ENCODE results near the gene PRAME. TPM values are rescaled to one million over a fixed set of nuclear protein-coding genes. Genes with fewer than 3 reads are reported as not detected.
"Not testable (repeated sequence)": the region's sequence is repeated elsewhere in the genome, so short reads cannot be mapped to it uniquely, and the experiment has no call there.

The PRAME gene
- total RNA-seq, 5 donors from 2014 or later (not counting 1 experiment from before 2014, with no cell fraction given): 1.7 to 2.7 (median 2.0) TPM; not detected in 2

GRCh38 chr22:22513619-22514018 is 45.4 kb downstream of the PRAME start:
- H3K27ac Mint-ChIP-seq: no peak overlapping the region
- H3K36me3 Mint-ChIP-seq: no peaks in the 10 kb centered on the region
- peaks cover 0 to 5% of the 10 kb centered on the region in 2 experiments for H3K4me1 ChIP-seq (ENCODE audit: control insufficient read depth in 1 of 2, extremely low read depth in 1 of 2, insufficient read depth in 2 of 2, low read length in 2 of 2)
- ATAC-seq (replicated peaks in 1 of 4): no peak
- no peaks in the 10 kb centered on the region for H3K9me3 ChIP-seq
- no peaks in the 10 kb centered on the region for H3K36me3 ChIP-seq (ENCODE audit: control insufficient read depth in 2 of 2, extremely low read depth in 1 of 2, insufficient read depth in 1 of 2, low read length in 1 of 2)
- H3K27me3 Mint-ChIP-seq: peaks cover 33 to 39% of the 10 kb centered on the region in 2 donors
- no peak overlapping the region for H3K27ac ChIP-seq (ENCODE audit: low read length)
- H3K4me3 ChIP-seq (ENCODE audit: control insufficient read depth in 1 of 2, extremely low read depth in 1 of 2, low read length in 1 of 2): no peak overlapping the region
- peaks cover 0 to 7% of the 10 kb centered on the region in 2 experiments for H3K27me3 ChIP-seq (replicated peaks in 1 of 2; ENCODE audit: control insufficient read depth in 2 of 2, extremely low read depth in 1 of 2, insufficient read depth in 2 of 2, low read length in 1 of 2)
- peaks cover 0 to 2% (median 2%) of the 10 kb centered on the region in 3 donors for H3K4me1 Mint-ChIP-seq
- WGBS (ENCODE audit: insufficient coverage): 85% methylated on average over 2 of the region's 2 CpGs
- ChIA-PET POLR2A (no interaction called here), CTCF (no interaction called here)
- H3K9me3 Mint-ChIP-seq: peaks cover 0 to 5% (median 0%) of the 10 kb centered on the region in 3 donors
- DNase-seq: no peak
- no peak overlapping the region for H3K4me3 Mint-ChIP-seq

- peaks cover 0 to 5% (median 0%) of the 10 kb centered on the region in 3 donors for H3K9me3 Mint-ChIP-seq
- WGBS (ENCODE audit: insufficient coverage): 73% methylated on average over 4 of the region's 5 CpGs
- Histone ChIP-seq H3K27ac (ENCODE audit: low read length) (no peak overlapping the region), H3K9me3 (no peaks in the 10 kb centered on the region), H3K4me3 (ENCODE audit: control insufficient read depth in 1 of 2, extremely low read depth in 1 of 2, low read length in 1 of 2) (no peak overlapping the region), H3K27me3 (replicated peaks in 1 of 2; ENCODE audit: control insufficient read depth in 2 of 2, extremely low read depth in 1 of 2, insufficient read depth in 2 of 2, low read length in 1 of 2) (peaks cover 0 to 7% of the 10 kb centered on the region in 2 experiments), H3K36me3 (ENCODE audit: control insufficient read depth in 2 of 2, extremely low read depth in 1 of 2, insufficient read depth in 1 of 2, low read length in 1 of 2) (no peaks in the 10 kb centered on the region), H3K4me1 (ENCODE audit: control insufficient read depth in 1 of 2, extremely low read depth in 1 of 2, insufficient read depth in 2 of 2, low read length in 2 of 2) (peaks cover 0 to 10% of the 10 kb centered on the region in 2 experiments)
- DNase-seq (no peak), ATAC-seq (replicated peaks in 1 of 4) (no peak)
- peaks cover 2 to 4% (median 3%) of the 10 kb centered on the region in 3 donors for H3K4me1 Mint-ChIP-seq
- peaks cover 33 to 39% of the 10 kb centered on the region in 2 donors for H3K27me3 Mint-ChIP-seq
- CTCF ChIA-PET: no interaction called here
- H3K4me3 Mint-ChIP-seq: no peak overlapping the region
- POLR2A ChIA-PET: no interaction called here
- no peak overlapping the region for H3K27ac Mint-ChIP-seq
- H3K36me3 Mint-ChIP-seq: no peaks in the 10 kb centered on the region
Measured at GRCh38 chr22:22512951-22513350, 46.1 kb downstream of the PRAME start.

GRCh38 chr22:22510833-22511232 is 48.2 kb downstream of the PRAME start:
- H3K4me3 ChIP-seq (ENCODE audit: control insufficient read depth in 1 of 2, extremely low read depth in 1 of 2, low read length in 1 of 2); H3K4me3 Mint-ChIP-seq; H3K27me3 ChIP-seq (replicated peaks in 1 of 2; ENCODE audit: control insufficient read depth in 2 of 2, extremely low read depth in 1 of 2, insufficient read depth in 2 of 2, low read length in 1 of 2); H3K36me3 ChIP-seq (ENCODE audit: control insufficient read depth in 2 of 2, extremely low read depth in 1 of 2, insufficient read depth in 1 of 2, low read length in 1 of 2); ATAC-seq (replicated peaks in 1 of 4); H3K27ac ChIP-seq (ENCODE audit: low read length); H3K9me3 ChIP-seq; POLR2A ChIA-PET; CTCF ChIA-PET; DNase-seq; H3K36me3 Mint-ChIP-seq; H3K27ac Mint-ChIP-seq; H3K9me3 Mint-ChIP-seq: not testable (repeated sequence)
- peaks cover 17 to 22% (median 18%) of the 10 kb centered on the region in 3 donors for H3K4me1 Mint-ChIP-seq
- peaks cover 24 to 25% of the 10 kb centered on the region in 2 donors for H3K27me3 Mint-ChIP-seq
- WGBS (ENCODE audit: insufficient coverage): 100% methylated on average over 4 of the region's 7 CpGs
- H3K4me1 ChIP-seq (ENCODE audit: control insufficient read depth in 1 of 2, extremely low read depth in 1 of 2, insufficient read depth in 2 of 2, low read length in 2 of 2): peaks cover 2 to 12% of the 10 kb centered on the region in 2 experiments

- H3K4me1 Mint-ChIP-seq: peaks cover 17 to 23% (median 18%) of the 10 kb centered on the region in 3 donors
- H3K27me3 ChIP-seq (replicated peaks in 1 of 2; ENCODE audit: control insufficient read depth in 2 of 2, extremely low read depth in 1 of 2, insufficient read depth in 2 of 2, low read length in 1 of 2); H3K36me3 ChIP-seq (ENCODE audit: control insufficient read depth in 2 of 2, extremely low read depth in 1 of 2, insufficient read depth in 1 of 2, low read length in 1 of 2); H3K9me3 Mint-ChIP-seq; H3K36me3 Mint-ChIP-seq; H3K27ac Mint-ChIP-seq; ATAC-seq (replicated peaks in 1 of 4); H3K4me3 ChIP-seq (ENCODE audit: control insufficient read depth in 1 of 2, extremely low read depth in 1 of 2, low read length in 1 of 2); DNase-seq; H3K27ac ChIP-seq (ENCODE audit: low read length); POLR2A ChIA-PET; H3K9me3 ChIP-seq: not testable (repeated sequence)
- peak overlapping the region; percentile 25 to 76 (median 48) for H3K4me3 Mint-ChIP-seq
- CTCF ChIA-PET: interaction anchor here in 1 of 2 donors (0.9 to 1.0 kb wide), 2 partner anchors 11 to 20 kb away, joined by 3 read pairs; no protein-coding TSS in a partner anchor
- H3K4me1 ChIP-seq (ENCODE audit: control insufficient read depth in 1 of 2, extremely low read depth in 1 of 2, insufficient read depth in 2 of 2, low read length in 2 of 2): peaks cover 2 to 12% of the 10 kb centered on the region in 2 experiments
- peaks cover 15 to 17% of the 10 kb centered on the region in 2 donors for H3K27me3 Mint-ChIP-seq
- WGBS (ENCODE audit: insufficient coverage): 100% methylated on average over 3 of the region's 6 CpGs
Measured at GRCh38 chr22:22509912-22510311, 49.2 kb downstream of the PRAME start.

GRCh38 chr22:22508274-22509176 is 50.5 kb downstream of the PRAME start, which contains the start of gene ZNF280B:
Gene ZNF280B, minus strand, starts transcription at chr22:22508742. Its CDS starts 19,344 bp downstream, at chr22:22489398.
- Mint-ChIP-seq H3K4me1 (peaks cover 17 to 23% (median 18%) of the 10 kb centered on the region in 3 donors), H3K4me3 (peak within 1 kb of the TSS; percentile 76 to 82 (median 81)), H3K36me3 (peaks cover 19% of the 10 kb centered on the region), H3K27ac (peak within 1 kb of the TSS in 1 of 2 donors; percentile 12), H3K27me3 (peaks cover 7 to 13% of the 10 kb centered on the region in 2 donors), H3K9me3 (peaks cover 0 to 5% (median 0%) of the 10 kb centered on the region in 3 donors)
- Histone ChIP-seq H3K4me1 (ENCODE audit: control insufficient read depth in 1 of 2, extremely low read depth in 1 of 2, insufficient read depth in 2 of 2, low read length in 2 of 2) (peaks cover 2 to 12% of the 10 kb centered on the region in 2 experiments), H3K27me3 (replicated peaks in 1 of 2; ENCODE audit: control insufficient read depth in 2 of 2, extremely low read depth in 1 of 2, insufficient read depth in 2 of 2, low read length in 1 of 2) (peaks cover 0 to 3% of the 10 kb centered on the region in 2 experiments), H3K4me3 (ENCODE audit: control insufficient read depth in 1 of 2, extremely low read depth in 1 of 2, low read length in 1 of 2) (peak within 1 kb of the TSS; percentile 79 to 83), H3K36me3 (ENCODE audit: control insufficient read depth in 2 of 2, extremely low read depth in 1 of 2, insufficient read depth in 1 of 2, low read length in 1 of 2) (no peaks in the 10 kb centered on the region), H3K9me3 (no peaks in the 10 kb centered on the region), H3K27ac (ENCODE audit: low read length) (no peak within 1 kb of the TSS)
- 3% methylated on average over 62 of the region's 72 CpGs for WGBS (ENCODE audit: insufficient coverage)
- CTCF ChIA-PET: interaction anchor here in 1 of 2 donors (0.5 to 1.0 kb wide), 4 partner anchors 12 to 311 kb away, joined by 3 read pairs; no protein-coding TSS in a partner anchor
- POLR2A ChIA-PET: no interaction called here
- peak; percentile 67 to 90 (median 77) for DNase-seq
- ATAC-seq (replicated peaks in 1 of 4): peak; percentile 98 to 99 (median 99)

- Mint-ChIP-seq H3K4me3 (peak overlapping the region; percentile 76 to 82 (median 81)), H3K9me3 (peaks cover 0 to 5% (median 0%) of the 10 kb centered on the region in 3 donors), H3K27me3 (peaks cover 4 to 8% of the 10 kb centered on the region in 2 donors), H3K27ac (peak overlapping the region in 1 of 2 donors; percentile 12), H3K4me1 (peaks cover 17 to 23% (median 18%) of the 10 kb centered on the region in 3 donors), H3K36me3 (peaks cover 25% of the 10 kb centered on the region)
- Histone ChIP-seq H3K4me1 (ENCODE audit: control insufficient read depth in 1 of 2, extremely low read depth in 1 of 2, insufficient read depth in 2 of 2, low read length in 2 of 2) (peaks cover 2 to 12% of the 10 kb centered on the region in 2 experiments), H3K9me3 (no peaks in the 10 kb centered on the region), H3K4me3 (ENCODE audit: control insufficient read depth in 1 of 2, extremely low read depth in 1 of 2, low read length in 1 of 2) (peak overlapping the region; percentile 79 to 83), H3K36me3 (ENCODE audit: control insufficient read depth in 2 of 2, extremely low read depth in 1 of 2, insufficient read depth in 1 of 2, low read length in 1 of 2) (peaks cover 0 to 3% of the 10 kb centered on the region in 2 donors), H3K27ac (ENCODE audit: low read length) (no peak overlapping the region), H3K27me3 (replicated peaks in 1 of 2; ENCODE audit: control insufficient read depth in 2 of 2, extremely low read depth in 1 of 2, insufficient read depth in 2 of 2, low read length in 1 of 2) (no peaks in the 10 kb centered on the region)
- CTCF ChIA-PET: no interaction called here
- DNase-seq (peak in 3 of 35 experiments; percentile 1 to 12 (median 4)), ATAC-seq (replicated peaks in 1 of 4) (peak in 2 of 4 experiments; percentile 2 to 10)
- POLR2A ChIA-PET: no interaction called here
- WGBS (ENCODE audit: insufficient coverage): 39% methylated on average over 11 of the region's 13 CpGs
Measured at GRCh38 chr22:22507743-22508273, 51.3 kb downstream of the PRAME start.

Data from T-cell (primary cell).